HCT116 (cell line): Measurements from ENCODE around the gene RCOR1.

ENCODE experiments used
- ATF3 ChIP-seq: IDR thresholded peaks from 2 replicates; pipeline ENCODE4 v1.6.1; 2012
- CTCF ChIP-seq, 3 experiments: fragments of 200-600 bp in 1 of 3; sonication (generic) in 1 of 3; IDR thresholded peaks in 2 of 3; conservative IDR thresholded peaks in 1 of 3; 2 replicates each; pipeline ENCODE4 v1.5.1; 2012 to 2017; ENCODE audit warnings: low read depth in 2 of 3, low read length in 2 of 3, antibody characterized with exemption in 1 of 3, borderline replicate concordance in 1 of 3, control low read depth in 1 of 3, mild to moderate bottlenecking in 1 of 3, mixed read lengths in 1 of 3, mixed run types in 1 of 3, moderate library complexity in 1 of 3; ENCODE audit not compliant: insufficient read depth in 1 of 3
- EZH2 ChIP-seq: fragments of 200-600 bp; sonication (generic); IDR thresholded peaks from 2 replicates; pipeline ENCODE4 v1.6.1; 2017; ENCODE audit warnings: antibody characterized with exemption, mixed run types
- EZH2phosphoT487 ChIP-seq: fragments of 200-600 bp; IDR thresholded peaks from 2 replicates; pipeline ENCODE4 v1.6.1; 2018; ENCODE audit warnings: antibody characterized with exemption, borderline replicate concordance
- MAX ChIP-seq: IDR thresholded peaks from 2 replicates; pipeline ENCODE4 v1.6.1; 2012
- POLR2A ChIP-seq: IDR thresholded peaks from 2 replicates; pipeline ENCODE4 v1.7.0; 2011; ENCODE audit warnings: borderline replicate concordance; ENCODE audit not compliant: insufficient read depth, insufficient read length; ENCODE audit errors: extremely low read depth
- POLR2AphosphoS5 ChIP-seq: IDR thresholded peaks from 2 replicates; pipeline ENCODE4 v1.6.1; 2011; ENCODE audit warnings: mild to moderate bottlenecking, low read depth, low read length, moderate library complexity
- SIN3A ChIP-seq: IDR thresholded peaks from 2 replicates; pipeline ENCODE4 v1.6.1; 2012; ENCODE audit warnings: low read depth
- SRF ChIP-seq: IDR thresholded peaks from 2 replicates; pipeline ENCODE4 v1.6.1; 2012; ENCODE audit warnings: low read depth
- TCF7L2 ChIP-seq: IDR thresholded peaks from 2 replicates; pipeline ENCODE4 v1.7.0; 2011; ENCODE audit warnings: borderline replicate concordance, inconsistent platforms; ENCODE audit not compliant: insufficient read depth, insufficient read length; ENCODE audit errors: extremely low read depth
- ZNF274 ChIP-seq: fragments of 200-500 bp; sonication (Bioruptor generic); IDR thresholded peaks from 2 replicates; pipeline ENCODE4 v1.6.1; 2014; ENCODE audit warnings: mild to moderate bottlenecking, low read depth, low read length, inconsistent platforms

GRCh38 chr14:102620413-102620812, 28.0 kb downstream of the RCOR1 start:
- TF ChIP-seq CTCF (IDR thresholded peaks at IDR 0.05 in 2 of 3, conservative IDR thresholded peaks at IDR 0.05 in 1 of 3; ENCODE audit: borderline replicate concordance in 1 of 3, insufficient read depth in 1 of 3, low read depth in 2 of 3, low read length in 2 of 3) (no peak), EZH2 (no peak), SRF (no peak), POLR2A (no peak), ZNF274 (no peak), TCF7L2 (no peak), POLR2AphosphoS5 (no peak), SIN3A (no peak), EZH2phosphoT487 (no peak), ATF3 (no peak), MAX (no peak)
